GM12865 (cell line): Measurements from ENCODE around the gene MPDU1.
A peak's percentile ranks its signal among the peaks of the same experiment; 100 is the strongest.

Experiments
- DNase-seq: peaks from one replicate; pipeline ENCODE4 v3.0.0; 2010; ENCODE audit warnings: low read depth
- H3K4me3 ChIP-seq: 2 replicates; pipeline ENCODE4 v1.5.1; 2011; ENCODE audit warnings: mild to moderate bottlenecking, low read depth, low read length, control low read depth
- TF ChIP-seq, protein P1 (sequence below): IDR thresholded peaks from 2 replicates; pipeline ENCODE4 v1.5.1; 2011; ENCODE audit warnings: low read length, control low read depth, low read depth, inconsistent platforms; ENCODE audit not compliant: insufficient read depth; ENCODE audit errors: missing control alignments

The MPDU1 gene

DNA sequence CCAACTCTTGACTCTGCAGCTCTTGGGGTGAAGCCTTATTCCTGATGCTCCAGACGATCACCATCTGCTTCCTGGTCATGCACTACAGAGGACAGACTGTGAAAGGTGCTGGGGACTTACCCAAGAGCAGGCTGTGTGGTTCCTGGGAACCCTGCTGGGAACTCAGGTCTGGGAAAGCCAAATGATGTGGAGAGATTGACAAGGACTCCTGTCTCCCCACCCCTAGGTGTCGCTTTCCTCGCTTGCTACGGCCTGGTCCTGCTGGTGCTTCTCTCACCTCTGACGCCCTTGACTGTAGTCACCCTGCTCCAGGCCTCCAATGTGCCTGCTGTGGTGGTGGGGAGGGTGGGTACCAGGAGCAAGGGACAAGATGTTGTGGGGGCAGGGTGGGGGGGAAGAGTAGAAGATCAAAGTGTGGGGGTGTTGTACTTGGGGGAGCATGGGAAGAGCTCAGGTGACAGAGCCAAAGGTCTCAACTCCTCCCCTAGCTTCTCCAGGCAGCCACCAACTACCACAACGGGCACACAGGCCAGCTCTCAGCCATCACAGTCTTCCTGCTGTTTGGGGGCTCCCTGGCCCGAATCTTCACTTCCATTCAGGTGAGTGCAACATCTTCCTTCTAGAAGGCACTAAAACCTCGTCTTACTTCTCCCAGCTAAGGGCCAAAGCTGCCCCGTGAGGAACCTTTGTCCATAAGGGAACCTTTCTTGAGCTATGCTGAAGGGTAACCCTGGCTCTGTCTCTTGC is 3.2 kb downstream of the MPDU1 start:
- H3K4me3 ChIP-seq = no peak overlapping the region
- no peak for DNase-seq
- TF ChIP-seq, protein P1, sequence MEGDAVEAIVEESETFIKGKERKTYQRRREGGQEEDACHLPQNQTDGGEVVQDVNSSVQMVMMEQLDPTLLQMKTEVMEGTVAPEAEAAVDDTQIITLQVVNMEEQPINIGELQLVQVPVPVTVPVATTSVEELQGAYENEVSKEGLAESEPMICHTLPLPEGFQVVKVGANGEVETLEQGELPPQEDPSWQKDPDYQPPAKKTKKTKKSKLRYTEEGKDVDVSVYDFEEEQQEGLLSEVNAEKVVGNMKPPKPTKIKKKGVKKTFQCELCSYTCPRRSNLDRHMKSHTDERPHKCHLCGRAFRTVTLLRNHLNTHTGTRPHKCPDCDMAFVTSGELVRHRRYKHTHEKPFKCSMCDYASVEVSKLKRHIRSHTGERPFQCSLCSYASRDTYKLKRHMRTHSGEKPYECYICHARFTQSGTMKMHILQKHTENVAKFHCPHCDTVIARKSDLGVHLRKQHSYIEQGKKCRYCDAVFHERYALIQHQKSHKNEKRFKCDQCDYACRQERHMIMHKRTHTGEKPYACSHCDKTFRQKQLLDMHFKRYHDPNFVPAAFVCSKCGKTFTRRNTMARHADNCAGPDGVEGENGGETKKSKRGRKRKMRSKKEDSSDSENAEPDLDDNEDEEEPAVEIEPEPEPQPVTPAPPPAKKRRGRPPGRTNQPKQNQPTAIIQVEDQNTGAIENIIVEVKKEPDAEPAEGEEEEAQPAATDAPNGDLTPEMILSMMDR = peak; percentile 24

DNA sequence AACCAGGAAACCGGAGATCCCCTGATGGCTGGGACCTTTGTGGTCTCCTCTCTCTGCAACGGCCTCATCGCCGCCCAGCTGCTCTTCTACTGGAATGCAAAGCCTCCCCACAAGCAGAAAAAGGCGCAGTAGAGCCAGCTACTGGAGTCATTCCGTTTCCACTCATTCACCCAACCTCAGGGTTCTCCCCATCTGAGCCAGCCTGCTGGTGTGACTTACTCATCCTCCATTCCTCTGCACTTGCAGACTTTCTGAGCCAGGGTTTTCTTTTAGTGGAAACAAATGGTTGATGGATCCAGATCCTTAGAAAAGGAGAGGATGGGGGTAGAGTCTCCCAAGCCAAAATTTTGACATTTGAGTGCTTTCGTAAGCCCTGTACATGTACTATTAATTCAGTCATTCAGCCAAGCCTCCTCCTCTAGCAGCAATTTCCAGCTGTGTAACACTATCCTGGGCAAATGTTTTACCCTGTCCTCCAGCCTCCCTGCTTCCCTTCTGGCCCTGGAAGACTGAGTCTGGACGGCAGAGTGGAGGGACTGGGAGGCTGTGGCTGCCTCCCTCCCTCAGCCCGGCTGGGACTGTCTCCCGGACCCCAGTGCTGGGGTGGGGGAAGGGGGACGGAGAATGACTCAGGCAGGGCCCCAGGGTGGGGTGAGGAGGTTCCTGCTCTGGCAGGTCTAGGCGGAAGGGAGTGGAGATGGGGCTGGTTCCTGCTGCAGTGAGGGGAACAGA is 3.9 kb downstream of the MPDU1 start:
- TF ChIP-seq, protein P1 = no peak
- DNase-seq = no peak
- no peak overlapping the region for H3K4me3 ChIP-seq

- no peak for DNase-seq
- TF ChIP-seq, protein P1 = no peak
- H3K4me3 ChIP-seq = no peak overlapping the region
These were observed 5.0 kb downstream of the MPDU1 start for GRCh38 chr17:7588553-7589203.

DNA sequence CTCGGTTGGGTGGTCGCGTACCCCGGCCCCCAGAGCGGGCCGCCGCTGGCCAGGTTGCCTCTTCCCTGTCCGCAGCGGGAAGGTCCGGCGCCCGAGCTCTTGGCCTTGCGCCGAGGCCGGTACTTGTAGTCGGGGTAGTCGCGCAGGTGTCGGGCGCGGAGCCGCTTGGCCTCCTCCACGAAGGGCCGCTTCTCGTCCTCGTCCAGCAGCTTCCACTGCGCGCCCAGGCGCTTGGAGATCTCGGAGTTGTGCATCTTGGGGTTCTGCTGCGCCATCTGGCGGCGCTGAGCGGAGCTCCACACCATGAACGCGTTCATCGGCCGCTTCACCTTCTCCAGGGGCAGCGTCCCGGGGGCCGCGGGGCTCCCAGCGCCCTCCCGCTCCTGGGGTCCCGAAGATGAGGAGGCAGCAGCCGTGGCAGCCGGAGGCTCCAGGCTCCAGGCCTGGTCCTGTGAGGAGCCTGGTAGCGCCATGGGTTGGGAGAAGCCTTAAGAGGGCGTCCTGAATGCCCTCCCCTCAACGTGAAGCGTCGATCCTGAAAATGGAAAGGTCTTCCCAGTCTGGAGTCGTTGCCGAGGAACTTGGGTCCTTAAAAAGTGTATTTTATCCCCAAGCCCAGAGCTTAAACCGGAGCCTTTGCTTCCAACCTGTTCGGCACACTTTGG is 5.7 kb downstream of the MPDU1 start:
- TF ChIP-seq, protein P1 = peak; percentile 80
- no peak overlapping the region for H3K4me3 ChIP-seq
- DNase-seq = peak; percentile 80

GRCh38 chr17:7589891-7590691 is 6.4 kb downstream of the MPDU1 start, which contains the start of gene SOX15:
TSS of gene SOX15 (minus strand) at chr17:7590094. CDS start at chr17:7589676, 418 bp downstream.
- DNase-seq = no peak
- no peak within 1 kb of the TSS for H3K4me3 ChIP-seq
- TF ChIP-seq, protein P1 = no peak

GRCh38 chr17:7590743-7591142 is 7.1 kb downstream of the MPDU1 start:
- no peak overlapping the region for H3K4me3 ChIP-seq
- no peak for DNase-seq
- TF ChIP-seq, protein P1 = no peak
